HG03520 (cell line): ENCODE results near the gene ANGPT4.
"Not testable (repeated sequence)": the region's sequence is repeated elsewhere in the genome, so short reads cannot be mapped to it uniquely, and the experiment has no call there.

Experiments used
- ATAC-seq: cut with Tn5 transposase; IDR thresholded peaks from one replicate; pipeline ENCODE4 v1.9.1; 2021; ENCODE audit warnings: mild to moderate bottlenecking, moderate library complexity; ENCODE audit not compliant: unreplicated experiment

ANGPT4 gene

DNA sequence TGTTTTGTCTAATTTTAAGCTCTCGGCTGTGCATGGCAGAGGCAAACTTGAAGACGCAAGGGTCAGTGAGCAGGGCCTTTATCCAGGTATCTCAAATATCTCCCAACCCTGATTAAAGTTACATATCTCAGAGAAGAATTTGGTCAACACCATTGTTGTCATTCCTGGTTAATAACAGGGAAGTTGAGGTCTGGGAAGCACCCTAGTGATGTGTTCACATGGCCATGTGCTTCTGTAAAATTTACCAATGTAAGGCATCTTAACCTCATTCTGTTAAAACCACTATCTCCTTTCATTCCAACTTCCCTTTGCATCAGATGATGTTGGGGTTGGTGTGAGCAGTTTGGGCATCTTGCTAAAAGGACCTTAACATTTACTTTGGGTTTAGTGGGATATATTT lies 86.6 kb downstream of the ANGPT4 start:
- ATAC-seq, result no peak

DNA sequence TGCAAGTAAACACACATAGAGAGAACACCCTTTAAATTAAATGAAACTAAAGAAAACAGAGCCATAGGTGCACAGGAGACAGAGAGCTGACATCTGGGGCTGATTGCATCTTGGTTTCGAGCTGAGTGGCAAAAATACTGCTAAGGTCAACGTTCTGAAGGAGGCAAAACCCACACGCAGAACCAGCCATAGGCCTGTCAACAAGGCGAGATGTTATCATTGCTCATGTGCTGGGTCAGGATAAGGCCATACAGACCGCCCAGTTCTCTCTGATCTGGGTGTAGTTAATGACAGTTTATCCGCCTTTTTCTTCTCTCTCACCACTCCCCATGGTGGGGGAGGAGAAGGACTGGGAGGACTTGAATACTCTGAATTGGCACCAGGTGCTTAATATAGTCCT lies 87.1 kb downstream of the ANGPT4 start:
- no peak for ATAC-seq

DNA sequence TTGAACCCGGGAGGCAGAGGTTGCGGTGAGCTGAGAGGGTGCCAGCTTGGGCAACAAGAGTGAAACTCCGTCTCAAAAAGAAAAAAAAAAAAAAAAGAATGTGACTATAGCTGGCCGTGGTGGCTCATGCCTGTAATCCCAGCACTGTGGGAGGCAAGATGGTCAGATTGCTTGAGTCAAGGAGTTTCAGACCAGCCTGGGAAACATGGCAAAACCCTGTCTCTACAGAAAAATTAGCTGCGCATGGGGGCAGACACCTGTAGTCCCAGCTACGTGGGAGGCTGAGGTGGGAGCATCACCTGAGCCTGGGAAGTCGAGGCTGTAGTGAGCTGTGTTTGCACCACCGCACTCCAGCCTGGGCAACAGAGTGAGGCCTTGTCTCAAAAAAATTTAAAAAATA lies 88.2 kb downstream of the ANGPT4 start:
- ATAC-seq, result not testable (repeated sequence)

DNA sequence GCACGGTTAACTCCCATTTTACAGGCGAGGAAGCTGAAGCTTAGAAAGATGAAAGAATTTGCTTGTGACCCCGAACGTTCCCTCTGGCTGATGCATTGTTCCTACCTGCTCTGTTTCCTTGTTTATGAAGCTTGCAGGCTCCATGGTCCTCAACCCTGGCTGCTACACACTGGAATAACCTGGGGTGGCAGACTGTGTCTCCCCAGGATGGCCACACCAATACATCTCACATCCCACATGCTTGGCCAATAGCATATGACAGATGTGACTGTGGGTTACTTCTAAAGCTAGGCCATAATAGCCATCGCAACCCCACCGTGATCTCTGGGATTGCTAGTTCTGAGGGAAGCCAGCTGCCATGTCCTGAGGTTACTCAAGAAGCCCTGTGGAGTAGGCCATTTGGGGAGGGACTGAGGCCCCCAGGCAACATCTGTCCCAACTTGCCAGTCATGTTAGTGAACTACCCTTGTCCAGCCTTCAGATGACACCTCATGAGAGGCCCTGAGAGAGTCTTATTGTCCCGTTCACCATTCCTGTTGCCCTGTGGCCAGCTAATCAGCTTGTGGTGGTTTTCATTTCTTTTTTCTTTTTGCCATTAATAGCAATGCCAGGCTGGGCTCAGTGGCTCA lies 89.3 kb downstream of the ANGPT4 start:
- no peak for ATAC-seq

DNA sequence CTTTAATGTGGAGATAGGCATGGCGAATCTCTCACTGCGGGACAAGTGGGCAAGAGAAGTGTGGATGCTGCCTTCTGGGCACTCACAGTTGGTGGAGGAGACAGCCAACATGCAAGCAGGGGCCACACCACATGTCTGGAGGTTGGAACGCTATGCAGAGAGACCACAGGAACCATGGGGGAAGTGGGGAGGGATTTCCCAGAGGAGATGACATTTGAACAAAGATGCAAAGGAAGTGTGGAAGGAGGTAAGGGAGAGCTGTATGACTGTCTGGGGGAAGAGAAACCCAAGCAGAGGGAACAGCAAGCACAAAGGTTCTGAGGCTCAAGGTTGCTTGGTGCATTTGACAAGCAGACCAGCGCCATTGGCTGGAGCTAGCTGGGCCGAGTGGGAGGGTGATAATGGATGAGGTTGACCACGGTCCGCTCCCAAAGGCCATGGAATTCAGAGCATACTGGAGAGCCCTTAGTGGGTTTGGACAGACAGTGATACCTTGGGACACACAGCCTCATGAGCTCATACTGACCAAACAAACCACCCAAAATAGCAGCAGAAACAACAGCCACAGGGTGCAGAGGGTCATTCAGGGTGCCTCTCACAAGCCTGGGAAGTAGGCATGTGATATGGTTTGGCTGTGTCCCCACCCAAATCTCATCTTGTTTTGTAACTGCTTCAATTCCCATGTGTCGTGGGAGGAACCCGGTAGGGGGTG lies 90.3 kb downstream of the ANGPT4 start:
- ATAC-seq, result no peak

DNA sequence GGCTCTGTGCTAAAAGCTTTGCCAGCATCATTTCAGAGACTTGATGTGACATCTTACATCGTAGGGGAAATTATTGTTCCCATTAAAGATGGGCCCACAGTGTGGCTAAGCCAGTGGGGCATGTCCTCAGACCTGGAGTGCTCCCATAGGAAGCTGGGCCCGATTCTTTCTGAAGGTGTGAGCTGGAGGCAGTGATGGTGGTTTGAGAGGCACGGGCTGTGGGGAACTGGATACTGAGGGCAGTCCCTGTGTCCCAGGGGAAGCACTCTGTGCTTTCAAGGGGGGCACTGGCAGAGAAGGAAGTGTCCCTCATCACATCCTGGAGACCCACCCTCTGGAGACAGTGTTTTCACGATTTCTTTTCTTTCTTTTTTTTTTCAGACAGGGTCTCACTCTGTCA lies 91.2 kb downstream of the ANGPT4 start:
- no peak for ATAC-seq

DNA sequence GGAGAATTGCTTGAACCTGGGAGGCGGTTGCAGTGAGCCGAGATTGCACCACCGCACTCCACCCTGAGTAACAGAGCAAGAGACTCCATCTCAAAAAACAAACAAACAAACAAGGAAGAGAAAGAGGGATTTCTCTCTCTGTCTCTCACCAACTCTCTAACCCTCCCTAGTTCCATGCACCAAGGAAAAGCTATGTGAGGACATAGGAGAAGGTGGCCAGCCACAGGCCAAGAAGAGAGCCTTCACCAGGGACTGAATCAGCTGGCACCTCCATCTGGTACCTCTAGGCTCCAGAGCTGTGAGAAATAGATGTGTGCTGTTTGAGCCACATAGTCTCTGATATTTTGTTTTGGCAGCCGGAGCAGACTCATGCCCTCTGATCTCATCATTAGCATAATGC lies 91.6 kb downstream of the ANGPT4 start:
- no peak for ATAC-seq

DNA sequence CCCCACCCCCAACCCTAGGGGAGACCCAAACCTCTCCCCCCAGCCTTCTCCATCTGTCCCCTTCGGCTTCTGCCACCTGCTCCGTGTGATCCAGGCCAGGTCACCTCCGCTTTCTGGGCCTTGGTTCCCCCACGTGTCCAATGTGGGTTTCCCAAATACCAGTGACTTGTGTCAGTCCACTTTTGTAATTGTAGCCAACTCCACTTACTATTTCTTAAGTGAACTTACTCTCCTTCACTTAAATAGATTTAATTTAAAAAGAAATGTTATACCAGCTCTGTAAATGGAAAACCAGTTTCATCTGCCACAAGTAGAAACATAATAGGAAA lies 92.6 kb downstream of the ANGPT4 start:
- no peak for ATAC-seq

DNA sequence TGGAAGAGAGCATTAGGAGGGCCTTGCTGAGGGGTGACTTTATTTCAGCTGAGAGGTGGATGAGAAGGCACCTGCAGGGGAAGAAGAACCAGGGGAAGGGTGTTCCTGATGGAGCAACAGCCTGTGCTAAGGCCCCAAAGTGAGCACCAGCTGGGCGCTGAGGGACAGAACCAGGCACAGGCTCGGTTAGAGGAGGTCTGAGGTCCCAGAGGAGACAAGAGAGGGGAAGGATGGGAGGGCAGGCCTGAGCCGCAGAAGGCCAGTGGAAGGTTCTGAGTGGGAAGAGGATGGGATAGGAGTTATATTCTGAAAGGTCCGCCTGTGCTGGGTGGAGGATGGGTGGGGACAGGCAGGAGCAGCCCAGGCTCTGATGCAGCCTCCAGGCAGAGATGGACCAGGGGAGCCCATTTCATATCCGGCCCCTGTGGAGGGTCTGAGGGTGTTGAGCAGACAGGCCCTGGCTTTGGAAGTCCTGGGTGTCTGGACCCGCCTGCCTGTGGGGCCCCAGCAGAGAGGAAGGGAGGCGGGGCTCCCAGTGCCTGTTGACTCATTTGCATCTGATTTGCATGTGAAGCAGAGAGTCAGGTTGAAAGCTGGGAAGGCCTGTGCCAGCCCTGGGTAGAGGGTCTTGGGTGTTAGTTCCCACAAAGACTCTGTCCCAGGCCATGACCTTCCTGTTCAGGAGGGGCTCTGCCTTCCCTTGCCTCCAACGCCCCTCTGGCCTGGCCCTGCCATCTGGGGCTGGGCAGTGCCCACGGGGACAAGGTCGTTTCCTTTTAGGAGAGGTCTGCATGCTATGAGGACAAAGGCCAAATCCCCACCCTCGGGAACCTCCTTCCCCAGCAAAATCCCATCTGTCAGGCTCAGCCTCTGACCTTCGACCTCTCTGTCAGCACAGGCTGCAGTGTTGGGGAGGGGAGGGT lies 93.2 kb downstream of the ANGPT4 start:
- ATAC-seq, result no peak

DNA sequence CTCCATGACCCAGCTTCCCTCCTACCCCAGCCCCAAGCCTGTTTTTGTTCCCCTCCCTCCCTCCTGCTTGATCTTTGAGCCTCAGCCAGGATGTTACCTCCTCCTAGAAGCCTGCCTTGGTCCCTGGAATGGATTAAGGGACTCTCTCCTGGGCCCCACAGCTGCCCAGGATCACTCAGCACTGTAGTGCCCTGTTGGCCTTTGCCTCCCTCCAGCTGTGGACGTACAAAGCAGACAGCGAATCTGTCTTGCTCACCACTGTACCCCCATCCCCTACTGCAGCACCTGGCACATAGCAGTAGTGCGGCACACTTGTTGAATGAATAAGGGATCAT lies 94.4 kb downstream of the ANGPT4 start:
- ATAC-seq, result no peak

DNA sequence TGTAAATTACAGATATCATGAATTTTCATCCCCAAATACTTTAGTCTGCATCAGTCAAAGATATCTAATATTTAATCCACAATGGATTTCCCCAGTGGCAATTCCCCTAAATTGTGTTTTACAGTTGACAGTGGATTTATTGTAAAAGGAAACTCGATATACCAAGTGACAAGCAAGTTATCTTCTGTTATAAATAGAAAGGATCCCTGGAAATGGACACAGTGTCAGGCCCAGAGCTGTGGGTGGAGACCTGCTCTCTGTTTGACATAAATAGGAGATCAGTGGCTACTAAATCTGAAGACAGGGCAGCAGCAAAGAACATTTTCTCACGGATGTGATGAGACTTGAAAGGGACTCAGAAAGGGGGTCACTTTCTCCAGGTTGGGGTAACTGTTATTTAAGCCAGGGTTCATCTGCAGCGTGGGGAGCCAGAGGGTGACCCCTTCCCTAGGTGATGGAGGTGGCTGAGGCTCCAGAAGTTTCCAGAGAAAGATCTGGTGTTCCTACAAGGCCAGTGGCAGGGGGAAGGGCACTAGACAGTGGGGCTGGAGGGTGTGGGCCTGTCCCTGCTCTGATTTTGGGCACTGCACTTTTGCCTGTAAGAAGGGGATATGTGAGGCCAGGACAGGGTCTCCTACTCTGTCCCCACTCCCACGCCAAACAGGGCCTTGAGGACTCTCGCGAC lies 94.9 kb downstream of the ANGPT4 start:
- no peak for ATAC-seq

DNA sequence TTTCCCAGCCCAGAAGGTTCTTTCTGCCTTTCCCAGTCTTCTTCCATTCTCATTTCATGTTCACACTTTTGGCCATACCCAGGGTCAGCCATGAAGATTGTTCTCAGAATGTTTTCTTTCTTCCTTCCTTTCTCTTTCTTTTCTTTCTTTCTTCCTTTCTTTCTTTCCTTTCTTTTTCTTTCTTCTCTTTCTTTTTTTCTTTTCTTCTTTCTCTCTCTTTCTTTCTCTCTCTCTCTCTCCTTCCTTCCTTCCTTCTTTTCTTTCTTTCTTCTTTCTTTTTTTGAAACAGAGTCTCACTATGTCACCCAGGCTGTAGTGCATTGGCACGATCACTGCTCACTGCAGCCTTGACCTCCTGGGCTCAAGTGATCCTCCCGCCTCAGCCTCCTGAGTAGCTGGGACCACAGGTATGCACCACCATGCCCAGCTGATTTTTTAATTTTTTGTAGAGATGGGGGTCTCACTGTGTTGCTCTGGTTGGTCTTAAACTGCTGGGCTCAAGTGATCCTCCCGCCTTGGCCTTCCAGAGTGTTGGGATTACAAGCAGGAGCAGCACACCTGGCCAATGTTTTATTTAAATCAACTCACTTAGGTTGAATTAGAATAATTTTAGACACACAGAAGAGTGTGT lies 95.7 kb downstream of the ANGPT4 start:
- no peak for ATAC-seq
